ENCODE data around the gene ANKRD31. TPM values are rescaled to one million over a fixed set of nuclear protein-coding genes. Genes with fewer than 3 reads are reported as not detected.

The ANKRD31 gene
- total and polyA plus RNA-seq, 7 donors: 0.01 to 0.11 (median 0.06) TPM; not detected in 2

DNA sequence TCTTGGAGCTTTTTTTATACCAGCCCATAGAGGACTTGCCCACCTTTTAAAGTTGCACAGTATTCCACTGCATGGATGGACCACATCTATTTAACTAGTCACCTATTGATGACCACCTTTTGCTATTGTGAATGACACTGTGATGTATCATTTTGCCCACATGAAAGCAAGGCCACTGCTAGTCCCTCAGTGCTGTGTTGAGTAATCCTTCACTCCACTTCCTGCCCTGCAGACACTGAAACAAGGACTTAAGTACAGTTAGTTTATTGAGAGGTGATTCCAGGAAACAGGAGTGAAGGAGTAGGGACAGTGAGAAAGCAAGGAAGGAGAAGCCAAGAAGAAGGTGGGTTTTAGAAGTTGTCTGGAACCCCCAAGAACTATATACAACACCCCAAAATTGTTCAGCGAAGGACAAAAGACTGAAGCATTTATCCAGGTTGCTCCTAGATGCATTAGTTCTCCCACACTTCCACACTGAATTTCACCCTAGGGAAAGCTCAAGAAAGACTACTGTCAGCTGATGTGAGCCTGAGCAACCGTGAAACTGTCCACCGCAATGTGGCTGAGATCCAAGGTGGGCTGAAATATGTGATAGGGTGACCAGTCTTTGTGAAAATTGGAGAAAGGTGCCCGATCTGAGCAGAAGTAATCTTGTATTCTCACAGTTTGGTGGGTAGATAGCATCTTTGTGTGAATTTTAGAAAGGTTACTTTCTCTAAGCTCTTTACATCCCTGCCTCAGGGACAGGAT lies 45.2 kb upstream of the ANKRD31 start:
- Histone ChIP-seq H3K9me3 (no peaks in the 10 kb centered on the region), H3K36me3 (ENCODE audit: insufficient read depth in 1 of 2, low read depth in 1 of 2) (no peaks in the 10 kb centered on the region), H3K4me3 (no peak overlapping the region), H3K27me3 (ENCODE audit: insufficient read depth in 3 of 3, low read length in 2 of 3) (no peaks in the 10 kb centered on the region), H3K27ac (no peak overlapping the region), H3K4me1 (no peaks in the 10 kb centered on the region)
- 60 to 61% (median 61%) methylated on average over 4 of the region's 4 CpGs for WGBS, 3 donors
- ATAC-seq (no peak), DNase-seq (no peak)
- intact Hi-C loops (cut with DNase I): no loop called here
- TF ChIP-seq, protein P1, sequence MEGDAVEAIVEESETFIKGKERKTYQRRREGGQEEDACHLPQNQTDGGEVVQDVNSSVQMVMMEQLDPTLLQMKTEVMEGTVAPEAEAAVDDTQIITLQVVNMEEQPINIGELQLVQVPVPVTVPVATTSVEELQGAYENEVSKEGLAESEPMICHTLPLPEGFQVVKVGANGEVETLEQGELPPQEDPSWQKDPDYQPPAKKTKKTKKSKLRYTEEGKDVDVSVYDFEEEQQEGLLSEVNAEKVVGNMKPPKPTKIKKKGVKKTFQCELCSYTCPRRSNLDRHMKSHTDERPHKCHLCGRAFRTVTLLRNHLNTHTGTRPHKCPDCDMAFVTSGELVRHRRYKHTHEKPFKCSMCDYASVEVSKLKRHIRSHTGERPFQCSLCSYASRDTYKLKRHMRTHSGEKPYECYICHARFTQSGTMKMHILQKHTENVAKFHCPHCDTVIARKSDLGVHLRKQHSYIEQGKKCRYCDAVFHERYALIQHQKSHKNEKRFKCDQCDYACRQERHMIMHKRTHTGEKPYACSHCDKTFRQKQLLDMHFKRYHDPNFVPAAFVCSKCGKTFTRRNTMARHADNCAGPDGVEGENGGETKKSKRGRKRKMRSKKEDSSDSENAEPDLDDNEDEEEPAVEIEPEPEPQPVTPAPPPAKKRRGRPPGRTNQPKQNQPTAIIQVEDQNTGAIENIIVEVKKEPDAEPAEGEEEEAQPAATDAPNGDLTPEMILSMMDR (IDR thresholded peaks at IDR 0.05): no peak

GRCh38 chr5:75279321-75279720 lies 42.6 kb upstream of the ANKRD31 start:
- Histone ChIP-seq H3K27ac (no peak overlapping the region), H3K9me3 (no peaks in the 10 kb centered on the region), H3K36me3 (ENCODE audit: insufficient read depth in 1 of 2, low read depth in 1 of 2) (no peaks in the 10 kb centered on the region), H3K27me3 (ENCODE audit: insufficient read depth in 3 of 3, low read length in 2 of 3) (no peaks in the 10 kb centered on the region), H3K4me3 (no peak overlapping the region), H3K4me1 (no peaks in the 10 kb centered on the region)
- DNase-seq (no peak), ATAC-seq (no peak)
- TF ChIP-seq, protein P1 (IDR thresholded peaks at IDR 0.05): no peak
- 65 to 71% (median 70%) methylated on average over 1 of the region's 1 CpG for WGBS, 3 donors
- intact Hi-C loops (cut with DNase I): no loop called here

DNA sequence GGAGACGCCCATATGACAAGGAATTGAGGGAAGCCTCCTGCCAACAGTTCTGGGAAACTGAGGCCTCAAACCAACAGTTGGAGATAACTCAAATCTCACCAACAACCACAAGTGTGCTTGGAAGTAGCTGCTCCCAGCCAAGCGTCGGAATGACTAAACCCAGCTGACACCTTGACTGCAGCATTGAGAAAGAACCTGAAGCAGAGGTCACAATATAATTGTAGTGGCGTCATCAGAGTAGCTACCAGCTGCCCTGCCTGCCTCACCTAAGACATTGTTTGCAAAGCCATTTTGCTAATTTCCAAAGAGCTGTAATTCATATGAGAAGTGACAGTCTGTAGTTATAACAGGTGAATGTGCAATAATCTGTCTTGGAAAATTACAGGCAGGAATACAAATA lies 40.8 kb upstream of the ANKRD31 start:
- intact Hi-C loops (cut with DNase I): no loop called here
- 78 to 82% (median 79%) methylated on average over 4 of the region's 4 CpGs for WGBS, 3 donors
- Histone ChIP-seq H3K9me3 (no peaks in the 10 kb centered on the region), H3K27ac (no peak overlapping the region), H3K36me3 (ENCODE audit: insufficient read depth in 1 of 2, low read depth in 1 of 2) (no peaks in the 10 kb centered on the region), H3K27me3 (ENCODE audit: insufficient read depth in 3 of 3, low read length in 2 of 3) (no peaks in the 10 kb centered on the region), H3K4me1 (no peaks in the 10 kb centered on the region), H3K4me3 (no peak overlapping the region)
- DNase-seq (no peak), ATAC-seq (no peak)
- TF ChIP-seq, protein P1 (IDR thresholded peaks at IDR 0.05): no peak

- TF ChIP-seq, protein P1 (IDR thresholded peaks at IDR 0.05): no peak
- no peaks in the 10 kb centered on the region for H3K9me3 ChIP-seq
- DNase-seq: no peak
- no peak overlapping the region for H3K4me3 ChIP-seq
- H3K4me1 ChIP-seq: no peaks in the 10 kb centered on the region
- intact Hi-C loops (cut with DNase I): no loop called here
- H3K36me3 ChIP-seq (ENCODE audit: insufficient read depth in 1 of 2, low read depth in 1 of 2): no peaks in the 10 kb centered on the region
- no peaks in the 10 kb centered on the region for H3K27me3 ChIP-seq (ENCODE audit: insufficient read depth in 3 of 3, low read length in 2 of 3)
- ATAC-seq: no peak
- 33 to 56% (median 48%) methylated on average over 3 of the region's 3 CpGs for WGBS, 3 donors
- no peak overlapping the region for H3K27ac ChIP-seq
Observed at GRCh38 chr5:75275756-75276155, 39.1 kb upstream of the ANKRD31 start.

DNA sequence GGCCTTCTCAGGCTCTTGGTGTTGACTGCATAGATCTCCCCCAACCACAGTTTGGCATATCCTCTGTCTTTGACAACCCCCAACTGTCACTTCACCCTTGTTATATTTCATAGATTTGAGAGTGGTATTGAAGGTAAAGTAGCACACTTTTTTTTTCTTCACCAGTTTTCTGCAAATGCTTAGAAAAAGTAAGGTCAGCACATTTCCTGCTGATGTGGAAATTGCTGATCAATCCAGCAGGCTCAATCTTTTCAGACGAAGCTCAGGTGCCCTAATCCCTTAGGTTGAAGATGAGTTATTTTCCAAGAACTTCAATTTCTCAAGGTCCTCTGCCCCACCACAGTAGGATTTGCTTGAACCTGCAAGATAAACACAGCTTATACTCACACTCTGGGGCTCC lies 38.5 kb upstream of the ANKRD31 start:
- 54 to 63% (median 58%) methylated on average over 1 of the region's 1 CpG for WGBS, 3 donors

More for the DNA sequence above, 38.5 kb upstream of the ANKRD31 start:
- Histone ChIP-seq H3K36me3 (ENCODE audit: insufficient read depth in 1 of 2, low read depth in 1 of 2) (no peaks in the 10 kb centered on the region), H3K27me3 (ENCODE audit: insufficient read depth in 3 of 3, low read length in 2 of 3) (no peaks in the 10 kb centered on the region), H3K4me3 (no peak overlapping the region), H3K9me3 (no peaks in the 10 kb centered on the region), H3K27ac (no peak overlapping the region), H3K4me1 (no peaks in the 10 kb centered on the region)
- intact Hi-C loops (cut with DNase I): no loop called here
- ATAC-seq (no peak), DNase-seq (no peak)
- TF ChIP-seq, protein P1 (IDR thresholded peaks at IDR 0.05): no peak
